ENCODE results near the gene PHF21A.

Gene PHF21A

DNA sequence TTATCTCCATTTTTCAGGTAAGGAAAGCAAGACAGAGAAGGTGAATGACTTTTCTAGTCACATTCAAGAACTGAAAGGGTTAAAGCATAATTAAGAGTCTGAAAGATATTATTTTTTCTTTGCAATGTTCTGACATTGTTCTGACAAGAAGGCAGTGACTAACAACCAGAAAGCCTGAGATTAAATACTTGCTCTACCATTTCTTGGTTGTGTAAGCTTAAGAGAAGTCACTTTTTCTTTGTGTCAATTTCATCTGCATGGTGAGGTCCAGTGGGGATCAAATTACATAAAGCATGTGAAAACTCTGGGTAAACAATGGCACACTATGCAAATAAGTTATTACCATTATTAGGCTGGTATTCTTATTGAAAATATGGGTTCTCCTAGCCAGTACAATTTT is 73.7 kb downstream of the PHF21A start:
- H3K23ac ChIP-seq (ENCODE audit: low read length in 2 of 2) = no peak overlapping the region

DNA sequence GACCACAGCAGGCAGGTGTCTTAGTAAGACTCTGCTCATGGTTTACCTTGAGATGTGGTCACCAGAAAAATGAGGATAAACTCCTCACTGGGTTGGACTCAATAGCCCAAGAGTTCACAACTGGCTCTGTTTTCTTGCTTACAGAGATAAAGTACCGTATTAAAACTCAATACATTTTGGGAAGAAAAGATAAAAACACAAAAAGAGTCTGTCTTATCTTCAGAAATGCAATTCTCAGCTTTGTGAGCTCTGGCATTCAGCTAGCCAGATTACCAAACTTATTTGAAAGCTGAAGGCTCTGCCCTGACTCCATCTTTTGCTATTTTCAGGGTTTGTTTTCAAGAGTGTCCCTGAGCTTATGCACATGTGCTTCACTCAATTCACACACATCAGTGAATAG is 75.4 kb downstream of the PHF21A start:
- H3K4me3 ChIP-seq (ENCODE audit: insufficient read depth in 1 of 2, low read depth in 1 of 2, low read length in 2 of 2) = no peak overlapping the region
- DNase-seq = no peak
- no peak overlapping the region for H3K18ac ChIP-seq (ENCODE audit: low read depth in 1 of 2, low read length in 2 of 2)
- H3K4me2 ChIP-seq (ENCODE audit: low read length, poor library complexity, severe bottlenecking) = no peak overlapping the region
- H2AK5ac ChIP-seq (ENCODE audit: low read length, severe bottlenecking) = no peak overlapping the region
- no peak overlapping the region for H3K23ac ChIP-seq (ENCODE audit: low read length in 2 of 2)
- peaks cover 2% of the 10 kb centered on the region for H3K4me1 ChIP-seq (ENCODE audit: control insufficient read depth, insufficient read depth, low read depth, low read length)
- no peak overlapping the region for H3K4ac ChIP-seq (ENCODE audit: low read depth in 1 of 2, low read length in 2 of 2)
- peaks cover 0 to 3% of the 10 kb centered on the region in 2 experiments for H3K36me3 ChIP-seq (ENCODE audit: control insufficient read depth in 1 of 2, insufficient read depth in 2 of 2, low read depth in 1 of 2, low read length in 2 of 2)
- WGBS = 100% methylated on average over 1 of the region's 1 CpG
- no peak overlapping the region for H2BK12ac ChIP-seq (ENCODE audit: low read length in 2 of 2)
- no peak overlapping the region for H2AFZ ChIP-seq (ENCODE audit: low read depth, low read length)
- no peak overlapping the region for H3K14ac ChIP-seq (ENCODE audit: low read length in 2 of 2)
- H3K27ac ChIP-seq (ENCODE audit: low read length, poor library complexity, severe bottlenecking) = no peak overlapping the region
- H3K79me1 ChIP-seq (replicated peaks; ENCODE audit: low read length, poor library complexity, severe bottlenecking) = peaks cover 23% of the 10 kb centered on the region
- no peak overlapping the region for H4K8ac ChIP-seq (ENCODE audit: low read length)
- H3K27me3 ChIP-seq (ENCODE audit: control insufficient read depth in 1 of 2, insufficient read depth in 1 of 2, low read length in 2 of 2) = no peaks in the 10 kb centered on the region
- no peak overlapping the region for H2BK120ac ChIP-seq (ENCODE audit: low read depth, low read length)
- no peak overlapping the region for H2BK15ac ChIP-seq (ENCODE audit: low read depth, poor library complexity, severe bottlenecking)
- no peak overlapping the region for H4K91ac ChIP-seq (ENCODE audit: low read length)
- H3K9me3 ChIP-seq (ENCODE audit: control insufficient read depth, low read length) = no peaks in the 10 kb centered on the region
- no peak overlapping the region for H3K9ac ChIP-seq (ENCODE audit: low read length)
- H2BK5ac ChIP-seq (ENCODE audit: low read depth, low read length, poor library complexity, severe bottlenecking) = no peak overlapping the region

More for the DNA sequence above, 73.7 kb downstream of the PHF21A start:
- no peak overlapping the region for H4K8ac ChIP-seq (ENCODE audit: low read length)
- no peak overlapping the region for H2BK12ac ChIP-seq (ENCODE audit: low read length in 2 of 2)
- no peak overlapping the region for H2AK5ac ChIP-seq (ENCODE audit: low read length, severe bottlenecking)
- H3K4me1 ChIP-seq (ENCODE audit: control insufficient read depth, insufficient read depth, low read depth, low read length) = peaks cover 2% of the 10 kb centered on the region
- no peaks in the 10 kb centered on the region for H3K9me3 ChIP-seq (ENCODE audit: control insufficient read depth, low read length)
- no peak overlapping the region for H2BK15ac ChIP-seq (ENCODE audit: low read depth, poor library complexity, severe bottlenecking)
- H3K4me3 ChIP-seq (ENCODE audit: insufficient read depth in 1 of 2, low read depth in 1 of 2, low read length in 2 of 2) = no peak overlapping the region
- no peak overlapping the region for H3K18ac ChIP-seq (ENCODE audit: low read depth in 1 of 2, low read length in 2 of 2)
- no peak for DNase-seq
- H3K36me3 ChIP-seq (ENCODE audit: control insufficient read depth in 1 of 2, insufficient read depth in 2 of 2, low read depth in 1 of 2, low read length in 2 of 2) = peaks cover 0 to 3% of the 10 kb centered on the region in 2 experiments
- H3K14ac ChIP-seq (ENCODE audit: low read length in 2 of 2) = no peak overlapping the region
- peaks cover 27% of the 10 kb centered on the region for H3K79me1 ChIP-seq (replicated peaks; ENCODE audit: low read length, poor library complexity, severe bottlenecking)
- H3K27me3 ChIP-seq (ENCODE audit: control insufficient read depth in 1 of 2, insufficient read depth in 1 of 2, low read length in 2 of 2) = no peaks in the 10 kb centered on the region
- H2BK120ac ChIP-seq (ENCODE audit: low read depth, low read length) = no peak overlapping the region
- no peak overlapping the region for H2BK5ac ChIP-seq (ENCODE audit: low read depth, low read length, poor library complexity, severe bottlenecking)
- H3K4ac ChIP-seq (ENCODE audit: low read depth in 1 of 2, low read length in 2 of 2) = no peak overlapping the region
- H4K91ac ChIP-seq (ENCODE audit: low read length) = no peak overlapping the region
- H2AFZ ChIP-seq (ENCODE audit: low read depth, low read length) = no peak overlapping the region
- no peak overlapping the region for H3K9ac ChIP-seq (ENCODE audit: low read length)
- no peak overlapping the region for H3K27ac ChIP-seq (ENCODE audit: low read length, poor library complexity, severe bottlenecking)
- no peak overlapping the region for H3K4me2 ChIP-seq (ENCODE audit: low read length, poor library complexity, severe bottlenecking)

DNA sequence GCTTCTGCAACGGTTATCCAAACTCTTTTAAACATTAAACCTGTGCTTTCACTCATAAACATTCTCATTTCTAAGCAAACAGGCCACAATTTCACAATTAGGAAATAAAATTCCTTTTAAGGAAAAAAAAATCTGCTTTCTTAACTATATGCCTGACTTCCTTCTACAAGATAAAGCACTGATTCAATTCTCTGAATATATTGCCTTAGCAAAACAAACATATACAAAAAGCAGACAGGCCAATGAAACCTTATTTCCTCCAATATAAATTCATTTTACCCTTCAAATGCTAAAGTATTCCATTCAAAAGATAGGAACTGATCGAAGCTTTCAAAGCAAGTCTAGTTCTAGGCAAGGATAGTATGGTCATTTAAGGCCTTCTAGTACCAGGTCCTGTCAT is 76.7 kb downstream of the PHF21A start:
- Histone ChIP-seq H3K79me1 (replicated peaks; ENCODE audit: low read length, poor library complexity, severe bottlenecking) (peaks cover 27% of the 10 kb centered on the region), H3K9me3 (ENCODE audit: control insufficient read depth, low read length) (no peaks in the 10 kb centered on the region), H3K23ac (ENCODE audit: low read length in 2 of 2) (no peak overlapping the region), H3K4ac (ENCODE audit: low read depth in 1 of 2, low read length in 2 of 2) (no peak overlapping the region), H3K18ac (ENCODE audit: low read depth in 1 of 2, low read length in 2 of 2) (no peak overlapping the region), H2BK15ac (ENCODE audit: low read depth, poor library complexity, severe bottlenecking) (no peak overlapping the region), H3K4me1 (ENCODE audit: control insufficient read depth, insufficient read depth, low read depth, low read length) (peaks cover 2% of the 10 kb centered on the region), H3K9ac (ENCODE audit: low read length) (no peak overlapping the region), H4K91ac (ENCODE audit: low read length) (no peak overlapping the region), H2AK5ac (ENCODE audit: low read length, severe bottlenecking) (no peak overlapping the region), H3K36me3 (ENCODE audit: control insufficient read depth in 1 of 2, insufficient read depth in 2 of 2, low read depth in 1 of 2, low read length in 2 of 2) (peaks cover 0 to 3% of the 10 kb centered on the region in 2 experiments), H3K27ac (ENCODE audit: low read length, poor library complexity, severe bottlenecking) (no peak overlapping the region), H2BK120ac (ENCODE audit: low read depth, low read length) (no peak overlapping the region), H2AFZ (ENCODE audit: low read depth, low read length) (no peak overlapping the region), H2BK5ac (ENCODE audit: low read depth, low read length, poor library complexity, severe bottlenecking) (no peak overlapping the region), H3K4me3 (ENCODE audit: insufficient read depth in 1 of 2, low read depth in 1 of 2, low read length in 2 of 2) (no peak overlapping the region), H4K8ac (ENCODE audit: low read length) (no peak overlapping the region), H2BK12ac (ENCODE audit: low read length in 2 of 2) (no peak overlapping the region), H3K4me2 (ENCODE audit: low read length, poor library complexity, severe bottlenecking) (no peak overlapping the region), H3K14ac (ENCODE audit: low read length in 2 of 2) (no peak overlapping the region), H3K27me3 (ENCODE audit: control insufficient read depth in 1 of 2, insufficient read depth in 1 of 2, low read length in 2 of 2) (no peaks in the 10 kb centered on the region)
- WGBS = 97% methylated on average over 1 of the region's 2 CpGs
- DNase-seq = no peak

DNA sequence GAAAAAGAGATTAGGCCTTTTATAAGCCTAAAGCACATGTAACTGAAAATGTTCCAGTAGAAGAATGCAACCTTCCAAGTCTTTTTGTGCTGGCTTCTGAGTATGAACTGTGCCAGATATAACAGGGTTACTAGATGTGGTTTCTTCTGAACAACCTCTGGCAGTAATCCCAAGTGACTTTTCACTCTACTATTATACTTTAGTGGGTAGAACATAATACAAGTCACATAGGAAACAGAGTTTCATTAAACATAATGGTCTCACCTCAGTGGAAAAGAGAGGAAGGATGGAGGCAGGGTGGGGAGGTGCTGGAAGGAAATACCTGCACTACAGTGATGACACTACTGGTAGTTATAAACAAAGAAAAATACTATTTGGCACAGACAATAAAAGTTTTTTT is 81.3 kb downstream of the PHF21A start:
- DNase-seq = no peak
- peaks cover 19% of the 10 kb centered on the region for H3K79me1 ChIP-seq (replicated peaks; ENCODE audit: low read length, poor library complexity, severe bottlenecking)
- H3K18ac ChIP-seq (ENCODE audit: low read depth in 1 of 2, low read length in 2 of 2) = no peak overlapping the region
- no peak overlapping the region for H3K27ac ChIP-seq (ENCODE audit: low read length, poor library complexity, severe bottlenecking)
- H3K27me3 ChIP-seq (ENCODE audit: control insufficient read depth in 1 of 2, insufficient read depth in 1 of 2, low read length in 2 of 2) = no peaks in the 10 kb centered on the region
- H2AK5ac ChIP-seq (ENCODE audit: low read length, severe bottlenecking) = no peak overlapping the region
- H3K4me1 ChIP-seq (ENCODE audit: control insufficient read depth, insufficient read depth, low read depth, low read length) = no peaks in the 10 kb centered on the region
- no peak overlapping the region for H3K23ac ChIP-seq (ENCODE audit: low read length in 2 of 2)
- no peak overlapping the region for H3K4me2 ChIP-seq (ENCODE audit: low read length, poor library complexity, severe bottlenecking)
- H3K9ac ChIP-seq (ENCODE audit: low read length) = peak overlapping the region; percentile 34
- no peak overlapping the region for H3K4me3 ChIP-seq (ENCODE audit: insufficient read depth in 1 of 2, low read depth in 1 of 2, low read length in 2 of 2)
- no peak overlapping the region for H2AFZ ChIP-seq (ENCODE audit: low read depth, low read length)
- H4K91ac ChIP-seq (ENCODE audit: low read length) = no peak overlapping the region
- H2BK15ac ChIP-seq (ENCODE audit: low read depth, poor library complexity, severe bottlenecking) = no peak overlapping the region
- H3K14ac ChIP-seq (ENCODE audit: low read length in 2 of 2) = no peak overlapping the region
- H2BK12ac ChIP-seq (ENCODE audit: low read length in 2 of 2) = no peak overlapping the region
- peaks cover 0 to 6% of the 10 kb centered on the region in 2 experiments for H3K36me3 ChIP-seq (ENCODE audit: control insufficient read depth in 1 of 2, insufficient read depth in 2 of 2, low read depth in 1 of 2, low read length in 2 of 2)
- H2BK5ac ChIP-seq (ENCODE audit: low read depth, low read length, poor library complexity, severe bottlenecking) = no peak overlapping the region
- H2BK120ac ChIP-seq (ENCODE audit: low read depth, low read length) = no peak overlapping the region
- no peaks in the 10 kb centered on the region for H3K9me3 ChIP-seq (ENCODE audit: control insufficient read depth, low read length)
- no peak overlapping the region for H4K8ac ChIP-seq (ENCODE audit: low read length)
- no peak overlapping the region for H3K4ac ChIP-seq (ENCODE audit: low read depth in 1 of 2, low read length in 2 of 2)
